G401 (cell line): ENCODE results near the gene ELAC1. TPM values are rescaled to one million over a fixed set of nuclear protein-coding genes. Genes with fewer than 3 reads are reported as not detected.
"Not testable (repeated sequence)": the region's sequence is repeated elsewhere in the genome, so short reads cannot be mapped to it uniquely, and the experiment has no call there.

Experiments used
- DNase-seq: peaks from one replicate; pipeline ENCODE4 v3.0.0-alpha.2; 2015; ENCODE audit warnings: low spot score
- in situ Hi-C: cut with HindIII; loops from 2 replicates; pipeline ENCODE4 v1.10.0; 2016; ENCODE audit warnings: low sequenced_read_pairs, mixed read lengths
- total RNA-seq: library from RNA; depleted of rRNA; stranded (reverse); fragments of >200 nt; shearing (Covaris generic); gene quantifications from 2 replicates; pipeline ENCODE4 v1.2.3, GENCODE V29; 2014

The ELAC1 gene
- total RNA-seq, 1 experiment from 2014 or later = 18.5 TPM

- in situ Hi-C loops = no loop called here
- peak; percentile 20 for DNase-seq
Measured at GRCh38 chr18:50969448-50969847, 1.6 kb downstream of the ELAC1 start.

- in situ Hi-C loops = no loop called here
- DNase-seq = peak; percentile 86
Measured at GRCh38 chr18:50970006-50970405, 2.2 kb downstream of the ELAC1 start.

- DNase-seq, in situ Hi-C loops: not testable (repeated sequence)
Measured at GRCh38 chr18:50972404-50972803, 4.6 kb downstream of the ELAC1 start.

- in situ Hi-C loops = no loop called here
- DNase-seq = no peak
Measured at GRCh38 chr18:50973367-50974126, 5.7 kb downstream of the ELAC1 start.

GRCh38 chr18:50977037-50977760 lies 9.4 kb downstream of the ELAC1 start:
- no peak for DNase-seq
- in situ Hi-C loops = no loop called here

GRCh38 chr18:50981381-50981780 lies 13.5 kb downstream of the ELAC1 start:
- no peak for DNase-seq
- in situ Hi-C loops = no loop called here

GRCh38 chr18:50982086-50982801 lies 14.4 kb downstream of the ELAC1 start:
- in situ Hi-C loops = no loop called here
- DNase-seq = peak; percentile 19

- peak; percentile 67 for DNase-seq
Measured at GRCh38 chr18:50982802-50983179, 15.0 kb downstream of the ELAC1 start.

GRCh38 chr18:50986360-50987087 lies 18.7 kb downstream of the ELAC1 start:
- in situ Hi-C loops = no loop called here
- peak; percentile 87 for DNase-seq

More at GRCh38 chr18:50982802-50983179, 15.0 kb downstream of the ELAC1 start:
- in situ Hi-C loops = no loop called here

- in situ Hi-C loops = no loop called here
- DNase-seq = peak; percentile 66
Measured at GRCh38 chr18:50987261-50987660, 19.4 kb downstream of the ELAC1 start.

GRCh38 chr18:50989711-50990110 lies 21.9 kb downstream of the ELAC1 start:
- in situ Hi-C loops = no loop called here
- DNase-seq = no peak

- DNase-seq = no peak
- in situ Hi-C loops = no loop called here
Measured at GRCh38 chr18:50992351-50992762, 24.5 kb downstream of the ELAC1 start.

- in situ Hi-C loops = no loop called here
- DNase-seq = no peak
Measured at GRCh38 chr18:50994031-50994430, 26.2 kb downstream of the ELAC1 start.

- in situ Hi-C loops, DNase-seq: not testable (repeated sequence)
Measured at GRCh38 chr18:51003174-51003573, 35.3 kb downstream of the ELAC1 start.

GRCh38 chr18:51006061-51006818 lies 38.4 kb downstream of the ELAC1 start:
- DNase-seq = no peak
- in situ Hi-C loops = no loop called here

GRCh38 chr18:51006948-51007789 lies 39.3 kb downstream of the ELAC1 start:
- in situ Hi-C loops = no loop called here
- DNase-seq = no peak

- DNase-seq = no peak
- in situ Hi-C loops = no loop called here
Measured at GRCh38 chr18:51007790-51008139, 39.9 kb downstream of the ELAC1 start.

- in situ Hi-C loops = no loop called here
- no peak for DNase-seq
Measured at GRCh38 chr18:51009072-51009471, 41.2 kb downstream of the ELAC1 start.
